Lower leg skin (tissue), 4 donors: ENCODE measurements around the gene SETD4. TPM values are rescaled to one million over a fixed set of nuclear protein-coding genes. Genes with fewer than 3 reads are reported as not detected.

ENCODE experiments used
- DNase-seq, 2 donors: peaks; one replicate each; pipeline ENCODE4 v3.0.0-alpha.2; 2019; ENCODE audit warnings: low spot score in 2 of 2
- H3K4me3 ChIP-seq: fragments of 200-600 bp; sonication (generic); 2 replicates; pipeline ENCODE4 v1.5.1; 2017; ENCODE audit warnings: mild to moderate bottlenecking, low read depth; ENCODE audit not compliant: poor library complexity, severe bottlenecking
- CTCF ChIP-seq, 3 donors: fragments of 450-650 bp; IDR thresholded peaks; one replicate each; pipeline ENCODE4 v1.5.1; 2016; ENCODE audit warnings: antibody characterized with exemption in 3 of 3, mild to moderate bottlenecking in 3 of 3, moderate library complexity in 2 of 3
- POLR2A ChIP-seq, 2 donors: fragments of 450-650 bp; IDR thresholded peaks; one replicate each; pipeline ENCODE4 v1.6.1; 2016 to 2017; ENCODE audit warnings: antibody characterized with exemption in 2 of 2, mild to moderate bottlenecking in 1 of 2, moderate library complexity in 1 of 2
- WGBS, 2 donors: methylation state at CpG; one replicate each; pipeline ENCODE4 v1.1.5; 2018; 5-methylcytosine and 5-hydroxymethylcytosine counted together
- intact Hi-C: fragments of 100-400 bp; cut with DNase I; formaldehyde crosslinking; loops from one replicate; pipeline ENCODE4 v1.15.0; 2023; ENCODE audit warnings: low total_unique reads
- total RNA-seq, 4 donors: library from RNA; depleted of rRNA; stranded (reverse); fragments of >200 nt; gene quantifications; one replicate each; pipeline ENCODE4 v1.1.0, GENCODE V29; 2016

Gene SETD4
- total RNA-seq, 4 donors from 2014 or later = 21.1 to 41.6 (median 30.1) TPM

GRCh38 chr21:36027347-36027746, 33.0 kb downstream of the SETD4 start:
- TF ChIP-seq POLR2A (IDR thresholded peaks at IDR 0.05) (no peak), CTCF (IDR thresholded peaks at IDR 0.05) (no peak)
- DNase-seq = no peak

GRCh38 chr21:36024782-36025181, 35.5 kb downstream of the SETD4 start:
- intact Hi-C loops = no loop called here
- no peak for DNase-seq
- no peak for TF ChIP-seq POLR2A (IDR thresholded peaks at IDR 0.05)
- TF ChIP-seq CTCF (IDR thresholded peaks at IDR 0.05) = no peak
- 91 to 94% methylated on average over 8 of the region's 8 CpGs for WGBS, 2 donors
- H3K4me3 ChIP-seq = no peak overlapping the region

More at GRCh38 chr21:36027347-36027746, 33.0 kb downstream of the SETD4 start:
- H3K4me3 ChIP-seq = no peak overlapping the region
- intact Hi-C loops = no loop called here
- 81 to 88% methylated on average over 5 of the region's 5 CpGs for WGBS, 2 donors

GRCh38 chr21:36023092-36023480, 37.2 kb downstream of the SETD4 start:
- no peak for TF ChIP-seq CTCF (IDR thresholded peaks at IDR 0.05)
- no peak for TF ChIP-seq POLR2A (IDR thresholded peaks at IDR 0.05)
- DNase-seq = no peak
- intact Hi-C loops = no loop called here
- WGBS, 2 donors = 62 to 72% methylated on average over 3 of the region's 3 CpGs
- H3K4me3 ChIP-seq = no peak overlapping the region

- whole genome bisulfite sequencing, 2 donors = 60 to 65% methylated on average over 6 of the region's 6 CpGs
- intact Hi-C loops = no loop called here
Measured at GRCh38 chr21:36022427-36023091, 37.8 kb downstream of the SETD4 start.

GRCh38 chr21:36021251-36021837, 39.0 kb downstream of the SETD4 start:
- WGBS, 2 donors = 94 to 96% methylated on average over 11 of the region's 11 CpGs
- no peak for TF ChIP-seq CTCF (IDR thresholded peaks at IDR 0.05)
- TF ChIP-seq POLR2A (IDR thresholded peaks at IDR 0.05) = no peak
- no peak for DNase-seq
- intact Hi-C loops = no loop called here
- no peak overlapping the region for H3K4me3 ChIP-seq

More at GRCh38 chr21:36022427-36023091, 37.8 kb downstream of the SETD4 start:
- TF ChIP-seq POLR2A (IDR thresholded peaks at IDR 0.05) (no peak), CTCF (IDR thresholded peaks at IDR 0.05) (no peak)
- DNase-seq = no peak
- no peak overlapping the region for H3K4me3 ChIP-seq
